Measurements from ENCODE around the gene C3orf20. TPM values are rescaled to one million over a fixed set of nuclear protein-coding genes. Genes with fewer than 3 reads are reported as not detected.

Gene C3orf20
- total and polyA plus RNA-seq, 7 experiments from 2014 or later: 0.05 to 0.81 (median 0.29) TPM; not detected in 1

- ChIA-PET CTCF (interaction anchor here (0.7 kb wide), 1 partner anchor 114 kb away, joined by 3 read pairs; no protein-coding TSS in a partner anchor), POLR2A (no interaction called here)
- Mint-ChIP-seq H3K9me3 (peaks cover 0 to 2% (median 0%) of the 10 kb centered on the region in 11 donors), H3K36me3 (peaks cover 0 to 6% (median 0%) of the 10 kb centered on the region in 5 donors), H3K27ac (peak overlapping the region in 1 of 9 donors; percentile 0), H3K4me3 (peak overlapping the region in 6 of 10 donors; percentile 5 to 67 (median 30)), H3K27me3 (peaks cover 0 to 7% (median 0%) of the 10 kb centered on the region in 5 donors), H3K4me1 (peaks cover 0 to 4% (median 4%) of the 10 kb centered on the region in 7 donors)
- DNase-seq (no peak), ATAC-seq (peak; percentile 17)
- no peaks in the 10 kb centered on the region for H3K27me3 ChIP-seq (ENCODE audit: control insufficient read depth in 2 of 2, insufficient read depth in 2 of 2, low read length in 2 of 2)
- no peak overlapping the region for H3K27ac ChIP-seq (ENCODE audit: low read depth, low read length)
- intact Hi-C loops (cut with micrococcal nuclease): loop anchor here in 1 of 2 donors (10.0 kb wide), 1 partner anchor 1036 kb away; no protein-coding TSS in a partner anchor
- H3K4me1 ChIP-seq (ENCODE audit: control insufficient read depth in 2 of 2, insufficient read depth in 2 of 2, low read length in 2 of 2): no peaks in the 10 kb centered on the region
- no peaks in the 10 kb centered on the region for H3K9me3 ChIP-seq (ENCODE audit: control insufficient read depth in 2 of 3, low read length in 3 of 3)
- no peak overlapping the region for H3K4me3 ChIP-seq (ENCODE audit: low read length)
- no peaks in the 10 kb centered on the region for H3K36me3 ChIP-seq (ENCODE audit: control insufficient read depth in 2 of 3, insufficient read depth in 3 of 3, low read length in 3 of 3)
Observed at GRCh38 chr3:14761121-14761672, 86.3 kb downstream of the C3orf20 start.

DNA sequence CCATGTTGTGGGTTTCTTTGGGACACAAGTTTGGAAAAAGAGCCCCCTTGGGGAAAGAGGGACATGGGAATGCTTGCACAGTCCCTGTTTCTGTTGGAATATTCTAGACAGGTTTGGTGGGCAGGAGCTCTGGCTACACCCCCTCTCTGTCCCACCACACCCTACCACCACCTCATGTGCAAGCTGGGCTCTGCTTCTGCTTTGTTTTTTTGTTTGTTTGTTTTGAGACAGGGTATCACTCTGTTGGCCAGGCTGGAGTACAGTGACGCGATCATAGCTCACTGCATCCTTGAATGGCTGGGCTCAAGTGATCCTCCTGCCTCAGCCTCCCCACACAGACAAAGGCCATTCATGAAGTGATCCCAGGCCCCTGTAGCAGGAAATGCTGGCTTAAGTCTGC is 86.9 kb downstream of the C3orf20 start:
- no peak for DNase-seq
- Histone ChIP-seq H3K4me3 (ENCODE audit: low read length) (no peak overlapping the region), H3K27ac (ENCODE audit: low read depth, low read length) (no peak overlapping the region), H3K27me3 (ENCODE audit: control insufficient read depth in 2 of 2, insufficient read depth in 2 of 2, low read length in 2 of 2) (no peaks in the 10 kb centered on the region), H3K4me1 (ENCODE audit: control insufficient read depth in 2 of 2, insufficient read depth in 2 of 2, low read length in 2 of 2) (no peaks in the 10 kb centered on the region), H3K36me3 (ENCODE audit: control insufficient read depth in 2 of 3, insufficient read depth in 3 of 3, low read length in 3 of 3) (no peaks in the 10 kb centered on the region), H3K9me3 (ENCODE audit: control insufficient read depth in 2 of 3, low read length in 3 of 3) (no peaks in the 10 kb centered on the region)
- H3K36me3 Mint-ChIP-seq: peaks cover 0 to 6% (median 0%) of the 10 kb centered on the region in 5 donors
- no peak overlapping the region for H3K27ac Mint-ChIP-seq
- peaks cover 0 to 4% (median 4%) of the 10 kb centered on the region in 7 donors for H3K4me1 Mint-ChIP-seq
- peak overlapping the region in 1 of 10 donors; percentile 39 for H3K4me3 Mint-ChIP-seq
- no peak for ATAC-seq
- ChIA-PET CTCF (no interaction called here), POLR2A (no interaction called here)
- intact Hi-C loops (cut with micrococcal nuclease): loop anchor here in 1 of 2 donors (10.0 kb wide), 1 partner anchor 1037 kb away; no protein-coding TSS in a partner anchor
- H3K9me3 Mint-ChIP-seq: peaks cover 0 to 2% (median 0%) of the 10 kb centered on the region in 11 donors
- H3K27me3 Mint-ChIP-seq: peaks cover 0 to 7% (median 0%) of the 10 kb centered on the region in 5 donors

DNA sequence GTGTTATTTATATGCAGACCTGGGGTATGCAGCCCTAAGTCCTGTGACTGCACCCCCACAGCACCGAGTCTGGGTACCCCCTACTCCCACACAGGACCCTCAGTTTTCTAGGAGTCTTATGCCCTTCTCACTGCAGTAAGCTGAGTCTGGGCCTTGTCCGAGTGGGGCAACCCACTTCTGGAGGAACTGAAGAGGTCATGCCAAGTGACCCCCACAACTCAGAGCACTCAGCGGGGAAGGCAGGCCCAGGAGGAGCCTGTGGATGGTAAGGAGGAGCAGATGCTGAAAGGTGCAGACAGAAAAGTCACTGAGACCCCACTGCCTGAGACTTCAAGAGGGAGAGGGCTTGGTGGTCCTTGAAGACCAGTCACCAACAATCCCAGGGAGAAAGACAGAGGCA is 87.8 kb downstream of the C3orf20 start:
- intact Hi-C loops (cut with micrococcal nuclease): loop anchor here in 1 of 2 donors (10.0 kb wide), 1 partner anchor 1038 kb away; no protein-coding TSS in a partner anchor
- Mint-ChIP-seq H3K36me3 (peaks cover 0 to 6% (median 0%) of the 10 kb centered on the region in 5 donors), H3K27ac (no peak overlapping the region), H3K4me1 (peaks cover 0 to 4% (median 4%) of the 10 kb centered on the region in 7 donors), H3K9me3 (peaks cover 0 to 2% (median 0%) of the 10 kb centered on the region in 11 donors), H3K27me3 (peaks cover 0 to 7% (median 0%) of the 10 kb centered on the region in 5 donors), H3K4me3 (no peak overlapping the region)
- no peak for DNase-seq
- H3K36me3 ChIP-seq (ENCODE audit: control insufficient read depth in 2 of 3, insufficient read depth in 3 of 3, low read length in 3 of 3): no peaks in the 10 kb centered on the region
- CTCF ChIA-PET: no interaction called here
- ATAC-seq: no peak
- POLR2A ChIA-PET: no interaction called here
- H3K27me3 ChIP-seq (ENCODE audit: control insufficient read depth in 2 of 2, insufficient read depth in 2 of 2, low read length in 2 of 2): no peaks in the 10 kb centered on the region
- no peaks in the 10 kb centered on the region for H3K4me1 ChIP-seq (ENCODE audit: control insufficient read depth in 2 of 2, insufficient read depth in 2 of 2, low read length in 2 of 2)
- H3K4me3 ChIP-seq (ENCODE audit: low read length): no peak overlapping the region
- H3K27ac ChIP-seq (ENCODE audit: low read depth, low read length): no peak overlapping the region
- H3K9me3 ChIP-seq (ENCODE audit: control insufficient read depth in 2 of 3, low read length in 3 of 3): no peaks in the 10 kb centered on the region

DNA sequence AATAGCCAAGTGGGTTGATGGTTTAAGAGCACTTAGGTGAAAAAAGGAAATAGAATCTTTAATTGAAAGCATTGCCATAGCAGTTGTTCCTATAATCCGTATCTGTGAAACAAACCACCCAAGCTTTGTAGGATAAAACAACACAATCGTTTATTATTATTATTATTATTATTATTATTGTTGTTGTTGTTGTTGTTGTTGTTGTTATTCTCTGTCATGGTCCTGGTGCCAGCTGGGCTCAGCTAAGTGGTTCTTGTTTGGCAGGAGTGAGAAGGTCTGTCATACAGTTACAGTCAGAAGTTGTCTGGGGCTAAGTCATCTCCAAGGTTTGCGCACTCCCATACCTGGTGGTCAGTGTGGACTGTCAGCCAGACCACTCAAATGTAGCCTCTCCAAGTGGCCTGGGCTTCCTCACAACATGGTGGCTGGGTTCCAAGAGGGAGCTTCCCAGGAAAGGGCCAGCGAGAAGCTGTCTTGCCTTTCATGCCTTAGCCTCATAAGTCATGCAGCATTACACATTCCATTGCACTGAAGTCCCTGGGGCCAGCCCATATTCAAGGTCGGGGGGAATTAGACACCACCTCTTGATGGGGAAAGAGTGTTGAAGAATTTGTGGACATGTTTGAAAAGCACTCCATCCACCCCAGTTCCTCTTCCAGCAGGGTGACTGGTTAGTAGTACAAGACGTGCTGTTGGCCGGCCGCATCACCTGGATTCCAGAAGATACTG is 89.6 kb downstream of the C3orf20 start:
- H3K4me1 Mint-ChIP-seq: peaks cover 0 to 5% (median 4%) of the 10 kb centered on the region in 7 donors
- no peak overlapping the region for H3K27ac Mint-ChIP-seq
- Histone ChIP-seq H3K4me1 (ENCODE audit: control insufficient read depth in 2 of 2, insufficient read depth in 2 of 2, low read length in 2 of 2) (no peaks in the 10 kb centered on the region), H3K27me3 (ENCODE audit: control insufficient read depth in 2 of 2, insufficient read depth in 2 of 2, low read length in 2 of 2) (no peaks in the 10 kb centered on the region), H3K27ac (ENCODE audit: low read depth, low read length) (no peak overlapping the region), H3K9me3 (ENCODE audit: control insufficient read depth in 2 of 3, low read length in 3 of 3) (no peaks in the 10 kb centered on the region), H3K4me3 (ENCODE audit: low read length) (no peak overlapping the region), H3K36me3 (ENCODE audit: control insufficient read depth in 2 of 3, insufficient read depth in 3 of 3, low read length in 3 of 3) (no peaks in the 10 kb centered on the region)
- intact Hi-C loops (cut with micrococcal nuclease): loop anchor here in 1 of 2 donors (10.0 kb wide), 1 partner anchor 1040 kb away; no protein-coding TSS in a partner anchor
- H3K4me3 Mint-ChIP-seq: no peak overlapping the region
- no peak for ATAC-seq
- ChIA-PET CTCF (interaction anchor here (0.6 kb wide), 1 partner anchor 29 kb away, joined by 3 read pairs; no protein-coding TSS in a partner anchor), POLR2A (no interaction called here)
- H3K27me3 Mint-ChIP-seq: peaks cover 0 to 7% (median 0%) of the 10 kb centered on the region in 5 donors
- DNase-seq: no peak
- peaks cover 0 to 6% (median 0%) of the 10 kb centered on the region in 5 donors for H3K36me3 Mint-ChIP-seq
- H3K9me3 Mint-ChIP-seq: peaks cover 0 to 2% (median 0%) of the 10 kb centered on the region in 11 donors

- ATAC-seq (no peak), DNase-seq (no peak)
- Histone ChIP-seq H3K9me3 (ENCODE audit: control insufficient read depth in 2 of 3, low read length in 3 of 3) (no peaks in the 10 kb centered on the region), H3K27ac (ENCODE audit: low read depth, low read length) (no peak overlapping the region), H3K36me3 (ENCODE audit: control insufficient read depth in 2 of 3, insufficient read depth in 3 of 3, low read length in 3 of 3) (no peaks in the 10 kb centered on the region), H3K4me3 (ENCODE audit: low read length) (no peak overlapping the region), H3K4me1 (ENCODE audit: control insufficient read depth in 2 of 2, insufficient read depth in 2 of 2, low read length in 2 of 2) (no peaks in the 10 kb centered on the region), H3K27me3 (ENCODE audit: control insufficient read depth in 2 of 2, insufficient read depth in 2 of 2, low read length in 2 of 2) (no peaks in the 10 kb centered on the region)
- Mint-ChIP-seq H3K9me3 (peaks cover 0 to 2% (median 0%) of the 10 kb centered on the region in 11 donors), H3K27me3 (peaks cover 0 to 7% (median 0%) of the 10 kb centered on the region in 5 donors), H3K4me3 (no peak overlapping the region), H3K4me1 (peaks cover 0 to 5% (median 4%) of the 10 kb centered on the region in 7 donors), H3K36me3 (peaks cover 0 to 6% (median 0%) of the 10 kb centered on the region in 5 donors), H3K27ac (no peak overlapping the region)
- intact Hi-C loops (cut with micrococcal nuclease): loop anchor here in 1 of 2 donors (10.0 kb wide), 1 partner anchor 1040 kb away; no protein-coding TSS in a partner anchor
- ChIA-PET POLR2A (no interaction called here), CTCF (no interaction called here)
Observed at GRCh38 chr3:14765060-14765400, 90.1 kb downstream of the C3orf20 start.

DNA sequence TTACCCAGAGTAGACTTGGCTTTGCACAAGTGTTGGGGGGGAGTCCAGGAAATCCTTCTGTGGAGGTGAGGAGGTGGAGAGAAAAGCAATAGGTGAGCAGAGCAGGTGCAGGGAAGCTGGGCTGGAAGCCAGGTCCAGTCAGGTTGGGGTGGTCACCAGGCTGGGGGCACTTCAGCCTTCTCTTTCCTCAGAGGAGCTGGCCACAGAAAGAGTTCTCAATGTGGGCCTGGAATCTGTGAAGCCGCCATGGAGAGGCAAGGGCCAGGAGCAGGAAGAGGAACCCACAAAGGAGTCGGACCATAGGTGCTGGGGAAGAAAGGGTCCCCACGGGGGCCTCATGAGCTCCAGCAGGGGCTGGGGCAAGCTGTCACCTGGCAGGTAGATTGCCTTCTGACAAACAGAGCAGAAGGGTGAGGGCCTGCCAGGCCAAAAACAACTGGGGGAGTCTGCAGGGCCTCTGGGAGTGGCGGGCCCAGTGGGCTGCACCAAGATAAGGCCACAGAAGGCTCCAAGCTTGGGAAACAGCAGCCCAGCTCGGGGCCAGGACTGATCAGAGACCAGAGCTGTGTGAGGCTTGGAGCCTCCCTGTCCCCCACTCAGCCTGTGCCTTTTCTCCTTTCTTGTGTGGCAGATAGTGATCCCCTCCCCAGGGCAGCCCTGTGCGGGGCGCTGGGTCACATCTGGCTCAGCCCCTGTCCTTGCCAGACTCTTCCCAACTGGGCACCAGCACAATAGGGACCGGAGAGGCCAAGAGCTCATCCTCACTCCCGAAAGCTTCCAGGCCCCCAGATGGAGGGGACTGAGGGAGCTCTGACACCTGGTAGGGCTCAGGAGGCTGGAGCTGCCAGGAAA is 90.9 kb downstream of the C3orf20 start:
- no peak for DNase-seq
- ChIA-PET CTCF (no interaction called here), POLR2A (no interaction called here)
- Mint-ChIP-seq H3K9me3 (peaks cover 0 to 2% (median 0%) of the 10 kb centered on the region in 11 donors), H3K27me3 (peaks cover 0 to 7% (median 0%) of the 10 kb centered on the region in 5 donors), H3K4me1 (peaks cover 0 to 5% (median 4%) of the 10 kb centered on the region in 7 donors), H3K4me3 (no peak overlapping the region), H3K27ac (no peak overlapping the region), H3K36me3 (peaks cover 0 to 6% (median 0%) of the 10 kb centered on the region in 5 donors)
- no peaks in the 10 kb centered on the region for H3K9me3 ChIP-seq (ENCODE audit: control insufficient read depth in 2 of 3, low read length in 3 of 3)
- no peaks in the 10 kb centered on the region for H3K4me1 ChIP-seq (ENCODE audit: control insufficient read depth in 2 of 2, insufficient read depth in 2 of 2, low read length in 2 of 2)
- H3K4me3 ChIP-seq (ENCODE audit: low read length): no peak overlapping the region
- H3K36me3 ChIP-seq (ENCODE audit: control insufficient read depth in 2 of 3, insufficient read depth in 3 of 3, low read length in 3 of 3): no peaks in the 10 kb centered on the region
- no peaks in the 10 kb centered on the region for H3K27me3 ChIP-seq (ENCODE audit: control insufficient read depth in 2 of 2, insufficient read depth in 2 of 2, low read length in 2 of 2)
- no peak overlapping the region for H3K27ac ChIP-seq (ENCODE audit: low read depth, low read length)
- no peak for ATAC-seq
- intact Hi-C loops (cut with micrococcal nuclease): loop anchor here in 1 of 2 donors (10.0 kb wide), 1 partner anchor 1041 kb away; no protein-coding TSS in a partner anchor

Data from naive thymus-derived CD4-positive, alpha-beta T cell (primary cell).